ENCODE data around the gene ZSWIM4. TPM values are rescaled to one million over a fixed set of nuclear protein-coding genes. Genes with fewer than 3 reads are reported as not detected.

The ZSWIM4 gene
- total RNA-seq, 1 donor: 9.0 TPM

DNA sequence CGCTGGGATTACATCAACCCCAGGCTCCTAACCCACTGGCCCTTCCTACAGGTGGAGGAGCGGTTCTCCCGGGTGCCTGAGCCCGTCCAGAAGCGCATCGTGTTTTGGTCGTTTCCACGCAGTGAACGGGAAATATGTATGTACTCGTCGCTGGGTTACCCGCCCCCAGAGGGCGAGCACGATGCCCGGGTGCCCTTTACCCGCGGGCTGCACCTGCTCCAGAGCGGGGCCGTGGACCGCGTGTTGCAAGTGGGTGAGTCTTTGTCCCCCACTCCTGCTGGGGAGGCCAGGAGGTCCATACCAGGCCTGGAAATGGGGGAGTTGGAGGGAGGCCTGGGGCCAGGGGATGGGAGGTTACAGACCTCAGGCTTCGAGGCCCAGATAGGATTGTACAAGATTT lies 4.4 kb downstream of the ZSWIM4 start:
- H2AFZ ChIP-seq (ENCODE audit: low read length): no peak overlapping the region
- H3K4me3 ChIP-seq (ENCODE audit: insufficient read depth, low read length): no peak overlapping the region
- TF ChIP-seq, protein P1, sequence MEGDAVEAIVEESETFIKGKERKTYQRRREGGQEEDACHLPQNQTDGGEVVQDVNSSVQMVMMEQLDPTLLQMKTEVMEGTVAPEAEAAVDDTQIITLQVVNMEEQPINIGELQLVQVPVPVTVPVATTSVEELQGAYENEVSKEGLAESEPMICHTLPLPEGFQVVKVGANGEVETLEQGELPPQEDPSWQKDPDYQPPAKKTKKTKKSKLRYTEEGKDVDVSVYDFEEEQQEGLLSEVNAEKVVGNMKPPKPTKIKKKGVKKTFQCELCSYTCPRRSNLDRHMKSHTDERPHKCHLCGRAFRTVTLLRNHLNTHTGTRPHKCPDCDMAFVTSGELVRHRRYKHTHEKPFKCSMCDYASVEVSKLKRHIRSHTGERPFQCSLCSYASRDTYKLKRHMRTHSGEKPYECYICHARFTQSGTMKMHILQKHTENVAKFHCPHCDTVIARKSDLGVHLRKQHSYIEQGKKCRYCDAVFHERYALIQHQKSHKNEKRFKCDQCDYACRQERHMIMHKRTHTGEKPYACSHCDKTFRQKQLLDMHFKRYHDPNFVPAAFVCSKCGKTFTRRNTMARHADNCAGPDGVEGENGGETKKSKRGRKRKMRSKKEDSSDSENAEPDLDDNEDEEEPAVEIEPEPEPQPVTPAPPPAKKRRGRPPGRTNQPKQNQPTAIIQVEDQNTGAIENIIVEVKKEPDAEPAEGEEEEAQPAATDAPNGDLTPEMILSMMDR (IDR thresholded peaks at IDR 0.05; ENCODE audit: extremely low read depth, low read depth, low read length): no peak
- peaks cover 20% of the 10 kb centered on the region for H3K79me2 ChIP-seq (ENCODE audit: insufficient read depth, low read length)
- peaks cover 19% of the 10 kb centered on the region for H3K36me3 ChIP-seq (ENCODE audit: insufficient read depth, low read length)
- H4K20me1 ChIP-seq (ENCODE audit: insufficient read depth, low read length): peaks cover 12% of the 10 kb centered on the region
- H3K4me2 ChIP-seq (ENCODE audit: insufficient read depth, low read length): no peak overlapping the region
- H3K27me3 ChIP-seq (ENCODE audit: insufficient read depth, low read length): no peaks in the 10 kb centered on the region
- H3K9me3 ChIP-seq (ENCODE audit: low read depth, low read length): no peaks in the 10 kb centered on the region
- no peak overlapping the region for H3K27ac ChIP-seq (ENCODE audit: low read depth, low read length)
- peak; percentile 2 for DNase-seq (ENCODE audit: insufficient read length, low spot score, missing footprints)
- peaks cover 27% of the 10 kb centered on the region for H3K4me1 ChIP-seq (ENCODE audit: insufficient read depth, low read length)

DNA sequence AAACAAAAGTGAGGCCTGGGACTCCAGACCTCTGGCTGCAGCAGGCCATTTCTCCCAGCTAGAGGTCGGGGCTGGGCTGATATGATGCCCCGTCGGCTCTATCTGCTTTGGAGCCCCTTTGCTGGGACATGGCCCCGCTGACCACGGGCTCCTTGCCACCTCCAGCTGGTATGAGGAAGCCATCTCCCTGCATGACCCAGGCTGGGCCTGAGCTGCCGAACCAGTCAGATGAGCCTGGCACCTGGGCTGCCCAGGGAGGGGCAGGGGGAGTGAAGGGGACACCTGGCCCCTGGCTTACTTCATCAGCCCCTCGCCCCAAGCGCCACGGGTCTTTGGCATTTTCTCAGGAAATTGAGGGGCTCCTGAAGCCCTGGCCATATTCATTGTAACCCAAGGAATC lies 7.8 kb downstream of the ZSWIM4 start:
- TF ChIP-seq, protein P1 (IDR thresholded peaks at IDR 0.05; ENCODE audit: extremely low read depth, low read depth, low read length): no peak
- peaks cover 8% of the 10 kb centered on the region for H3K79me2 ChIP-seq (ENCODE audit: insufficient read depth, low read length)
- no peaks in the 10 kb centered on the region for H3K9me3 ChIP-seq (ENCODE audit: low read depth, low read length)
- no peaks in the 10 kb centered on the region for H3K27me3 ChIP-seq (ENCODE audit: insufficient read depth, low read length)
- H3K27ac ChIP-seq (ENCODE audit: low read depth, low read length): no peak overlapping the region
- H2AFZ ChIP-seq (ENCODE audit: low read length): no peak overlapping the region
- H3K4me2 ChIP-seq (ENCODE audit: insufficient read depth, low read length): no peak overlapping the region
- H3K4me1 ChIP-seq (ENCODE audit: insufficient read depth, low read length): peaks cover 6% of the 10 kb centered on the region
- peaks cover 41% of the 10 kb centered on the region for H3K36me3 ChIP-seq (ENCODE audit: insufficient read depth, low read length)
- DNase-seq (ENCODE audit: insufficient read length, low spot score, missing footprints): peak; percentile 41
- no peak overlapping the region for H3K4me3 ChIP-seq (ENCODE audit: insufficient read depth, low read length)
- H4K20me1 ChIP-seq (ENCODE audit: insufficient read depth, low read length): peaks cover 11% of the 10 kb centered on the region

DNA sequence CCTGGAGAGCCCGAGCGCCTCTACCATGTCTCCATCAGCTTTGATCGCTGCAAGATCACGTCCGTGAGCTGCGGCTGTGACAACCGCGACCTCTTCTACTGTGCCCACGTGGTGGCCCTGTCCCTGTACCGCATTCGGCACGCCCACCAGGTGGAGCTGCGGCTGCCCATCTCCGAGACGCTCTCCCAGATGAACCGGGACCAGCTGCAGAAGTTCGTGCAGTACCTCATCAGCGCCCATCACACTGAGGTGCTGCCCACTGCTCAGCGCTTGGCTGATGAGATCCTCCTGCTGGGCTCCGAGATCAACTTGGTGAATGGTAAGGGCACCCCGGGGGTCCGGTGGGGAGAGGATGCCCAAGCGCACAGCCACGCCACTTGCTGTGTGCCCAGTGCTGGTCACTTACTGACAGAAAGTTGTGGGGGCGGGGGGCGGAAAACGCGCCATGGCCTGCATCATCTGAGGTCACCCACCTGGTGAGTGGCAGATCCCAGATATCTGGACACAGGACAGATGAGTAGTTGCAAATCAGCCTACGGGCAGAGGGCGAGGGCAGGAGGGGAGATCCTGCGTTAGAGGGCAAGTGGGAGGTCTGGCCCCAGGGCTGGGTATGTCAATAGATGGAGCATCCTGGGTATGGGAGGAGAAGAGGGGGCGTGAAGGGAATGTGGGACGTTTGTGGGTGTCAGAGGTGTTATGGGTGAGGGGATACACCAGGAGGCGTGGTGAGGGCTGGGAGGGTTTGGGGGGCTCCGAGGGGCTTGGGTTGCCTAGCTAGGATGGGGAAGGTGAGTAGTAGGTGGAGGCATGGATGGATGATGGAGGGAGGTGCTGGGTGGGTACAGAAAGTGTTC lies 9.8 kb downstream of the ZSWIM4 start:
- no peak overlapping the region for H3K27ac ChIP-seq (ENCODE audit: low read depth, low read length)
- no peaks in the 10 kb centered on the region for H3K4me1 ChIP-seq (ENCODE audit: insufficient read depth, low read length)
- no peak overlapping the region for H3K4me2 ChIP-seq (ENCODE audit: insufficient read depth, low read length)
- no peak overlapping the region for H3K4me3 ChIP-seq (ENCODE audit: insufficient read depth, low read length)
- no peaks in the 10 kb centered on the region for H3K27me3 ChIP-seq (ENCODE audit: insufficient read depth, low read length)
- H3K36me3 ChIP-seq (ENCODE audit: insufficient read depth, low read length): peaks cover 53% of the 10 kb centered on the region
- H2AFZ ChIP-seq (ENCODE audit: low read length): no peak overlapping the region
- H3K79me2 ChIP-seq (ENCODE audit: insufficient read depth, low read length): no peaks in the 10 kb centered on the region
- no peaks in the 10 kb centered on the region for H3K9me3 ChIP-seq (ENCODE audit: low read depth, low read length)
- TF ChIP-seq, protein P1 (IDR thresholded peaks at IDR 0.05; ENCODE audit: extremely low read depth, low read depth, low read length): no peak
- peak; percentile 65 for DNase-seq (ENCODE audit: insufficient read length, low spot score, missing footprints)
- peaks cover 5% of the 10 kb centered on the region for H4K20me1 ChIP-seq (ENCODE audit: insufficient read depth, low read length)

DNA sequence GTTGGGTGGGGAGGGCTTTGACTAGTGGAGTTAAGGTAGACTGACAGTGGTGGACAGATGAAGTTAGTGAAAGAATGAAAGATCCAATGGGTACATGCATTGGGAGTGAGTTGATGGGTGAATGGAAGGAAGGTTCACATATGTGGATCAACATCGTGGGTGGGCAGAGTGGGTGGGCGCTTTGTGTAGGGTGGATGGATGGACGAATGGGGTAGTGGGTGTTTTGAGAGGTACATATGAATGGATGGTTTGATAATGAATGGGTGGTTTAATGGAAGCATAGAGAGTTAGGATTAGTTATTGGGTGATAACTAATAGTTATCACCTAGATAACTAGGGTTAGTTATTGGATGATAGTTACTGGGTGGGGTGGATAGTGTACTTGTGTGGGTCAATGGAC lies 11.5 kb downstream of the ZSWIM4 start:
- TF ChIP-seq, protein P1 (IDR thresholded peaks at IDR 0.05; ENCODE audit: extremely low read depth, low read depth, low read length): no peak
- no peaks in the 10 kb centered on the region for H3K79me2 ChIP-seq (ENCODE audit: insufficient read depth, low read length)
- H3K4me2 ChIP-seq (ENCODE audit: insufficient read depth, low read length): no peak overlapping the region
- H2AFZ ChIP-seq (ENCODE audit: low read length): no peak overlapping the region
- no peak overlapping the region for H3K27ac ChIP-seq (ENCODE audit: low read depth, low read length)
- H3K9me3 ChIP-seq (ENCODE audit: low read depth, low read length): no peaks in the 10 kb centered on the region
- DNase-seq (ENCODE audit: insufficient read length, low spot score, missing footprints): peak; percentile 37
- H4K20me1 ChIP-seq (ENCODE audit: insufficient read depth, low read length): peaks cover 5% of the 10 kb centered on the region
- no peaks in the 10 kb centered on the region for H3K27me3 ChIP-seq (ENCODE audit: insufficient read depth, low read length)
- peaks cover 45% of the 10 kb centered on the region for H3K36me3 ChIP-seq (ENCODE audit: insufficient read depth, low read length)
- H3K4me3 ChIP-seq (ENCODE audit: insufficient read depth, low read length): no peak overlapping the region
- no peaks in the 10 kb centered on the region for H3K4me1 ChIP-seq (ENCODE audit: insufficient read depth, low read length)

Measured in osteoblast (primary cell).